Tibial artery (tissue), 4 donors: ENCODE measurements around the gene NEGR1.

ENCODE experiments used
- DNase-seq, 2 donors: peaks; one replicate each; pipeline ENCODE4 v3.0.0-alpha.2; 2019
- H3K27ac ChIP-seq, 2 donors: fragments of 200-600 bp; sonication (generic) in 1 of 2; 1 replicate in 1 of 2; 2 replicates in 1 of 2; pipeline ENCODE4 v1.5.1; 2018 to 2019; ENCODE audit warnings: mild to moderate bottlenecking in 1 of 2
- H3K27me3 ChIP-seq, 2 donors: fragments of 200-600 bp; sonication (generic) in 1 of 2; one replicate each; pipeline versions ENCODE4 v1.5.1 to v1.6.0; 2016 to 2019
- H3K36me3 ChIP-seq, 3 donors: fragments of 200-600 bp; sonication (generic) in 2 of 3; one replicate each; pipeline ENCODE4 v1.5.1; 2016 to 2019; ENCODE audit warnings: mild to moderate bottlenecking in 2 of 3
- H3K4me1 ChIP-seq, 4 donors: fragments of 200-600 bp; sonication (generic) in 2 of 4; 1 replicate in 3 of 4; 2 replicates in 1 of 4; pipeline ENCODE4 v1.5.1; 2016 to 2019
- H3K4me3 ChIP-seq, 2 donors: fragments of 200-600 bp; sonication (generic) in 1 of 2; 1 replicate in 1 of 2; 2 replicates in 1 of 2; pipeline ENCODE4 v1.5.1; 2018 to 2019; ENCODE audit warnings: mild to moderate bottlenecking in 2 of 2
- H3K9me3 ChIP-seq, 3 donors: fragments of 200-600 bp; sonication (generic) in 1 of 3; one replicate each; pipeline ENCODE4 v1.5.1; 2016 to 2019
- intact Hi-C: fragments of 100-400 bp; cut with DNase I; formaldehyde crosslinking; loops from one replicate; pipeline ENCODE4 v1.15.0; 2023; ENCODE audit warnings: low total_unique reads
- TF ChIP-seq, protein P1 (sequence below), 2 experiments: fragments of 200-600 bp in 1 of 2; fragments of 450-650 bp in 1 of 2; IDR thresholded peaks; one replicate each; pipeline ENCODE4 v1.5.1; 2017 to 2019; ENCODE audit warnings: antibody characterized with exemption in 2 of 2, mild to moderate bottlenecking in 1 of 2, moderate library complexity in 1 of 2

The NEGR1 gene

GRCh38 chr1:71655604-71656003 is 626.7 kb downstream of the NEGR1 start:
- DNase-seq: no peak
- Histone ChIP-seq H3K27ac (no peak overlapping the region), H3K9me3 (no peaks in the 10 kb centered on the region), H3K27me3 (no peaks in the 10 kb centered on the region), H3K4me3 (no peak overlapping the region), H3K36me3 (no peaks in the 10 kb centered on the region), H3K4me1 (peaks cover 0 to 12% (median 0%) of the 10 kb centered on the region in 4 donors)
- TF ChIP-seq, protein P1, sequence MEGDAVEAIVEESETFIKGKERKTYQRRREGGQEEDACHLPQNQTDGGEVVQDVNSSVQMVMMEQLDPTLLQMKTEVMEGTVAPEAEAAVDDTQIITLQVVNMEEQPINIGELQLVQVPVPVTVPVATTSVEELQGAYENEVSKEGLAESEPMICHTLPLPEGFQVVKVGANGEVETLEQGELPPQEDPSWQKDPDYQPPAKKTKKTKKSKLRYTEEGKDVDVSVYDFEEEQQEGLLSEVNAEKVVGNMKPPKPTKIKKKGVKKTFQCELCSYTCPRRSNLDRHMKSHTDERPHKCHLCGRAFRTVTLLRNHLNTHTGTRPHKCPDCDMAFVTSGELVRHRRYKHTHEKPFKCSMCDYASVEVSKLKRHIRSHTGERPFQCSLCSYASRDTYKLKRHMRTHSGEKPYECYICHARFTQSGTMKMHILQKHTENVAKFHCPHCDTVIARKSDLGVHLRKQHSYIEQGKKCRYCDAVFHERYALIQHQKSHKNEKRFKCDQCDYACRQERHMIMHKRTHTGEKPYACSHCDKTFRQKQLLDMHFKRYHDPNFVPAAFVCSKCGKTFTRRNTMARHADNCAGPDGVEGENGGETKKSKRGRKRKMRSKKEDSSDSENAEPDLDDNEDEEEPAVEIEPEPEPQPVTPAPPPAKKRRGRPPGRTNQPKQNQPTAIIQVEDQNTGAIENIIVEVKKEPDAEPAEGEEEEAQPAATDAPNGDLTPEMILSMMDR (IDR thresholded peaks at IDR 0.05): no peak
- intact Hi-C loops: no loop called here

GRCh38 chr1:71653952-71654351 is 628.4 kb downstream of the NEGR1 start:
- H3K4me1 ChIP-seq: peaks cover 0 to 9% (median 0%) of the 10 kb centered on the region in 4 donors

GRCh38 chr1:71651214-71651613 is 631.1 kb downstream of the NEGR1 start:
- H3K36me3 ChIP-seq: no peaks in the 10 kb centered on the region
- TF ChIP-seq, protein P1 (IDR thresholded peaks at IDR 0.05): no peak
- H3K4me3 ChIP-seq: no peak overlapping the region
- intact Hi-C loops: no loop called here
- no peaks in the 10 kb centered on the region for H3K4me1 ChIP-seq
- no peak overlapping the region for H3K27ac ChIP-seq
- no peaks in the 10 kb centered on the region for H3K27me3 ChIP-seq
- H3K9me3 ChIP-seq: no peaks in the 10 kb centered on the region
- DNase-seq: no peak

More at GRCh38 chr1:71653952-71654351, 628.4 kb downstream of the NEGR1 start:
- TF ChIP-seq, protein P1 (IDR thresholded peaks at IDR 0.05): no peak
- H3K27me3 ChIP-seq: no peaks in the 10 kb centered on the region
- H3K9me3 ChIP-seq: no peaks in the 10 kb centered on the region
- H3K27ac ChIP-seq: no peak overlapping the region
- no peak overlapping the region for H3K4me3 ChIP-seq
- no peak for DNase-seq
- H3K36me3 ChIP-seq: no peaks in the 10 kb centered on the region
- intact Hi-C loops: no loop called here

- Histone ChIP-seq H3K36me3 (no peaks in the 10 kb centered on the region), H3K4me1 (no peaks in the 10 kb centered on the region), H3K9me3 (no peaks in the 10 kb centered on the region), H3K4me3 (no peak overlapping the region), H3K27me3 (no peaks in the 10 kb centered on the region), H3K27ac (no peak overlapping the region)
- intact Hi-C loops: no loop called here
- TF ChIP-seq, protein P1 (IDR thresholded peaks at IDR 0.05): no peak
- DNase-seq: no peak
Observed at GRCh38 chr1:71650119-71650518, 632.2 kb downstream of the NEGR1 start.

- no peaks in the 10 kb centered on the region for H3K9me3 ChIP-seq
- intact Hi-C loops: no loop called here
- H3K4me1 ChIP-seq: no peaks in the 10 kb centered on the region
- DNase-seq: no peak
- H3K27me3 ChIP-seq: no peaks in the 10 kb centered on the region
- TF ChIP-seq, protein P1 (IDR thresholded peaks at IDR 0.05): no peak
- H3K36me3 ChIP-seq: no peaks in the 10 kb centered on the region
- no peak overlapping the region for H3K27ac ChIP-seq
- H3K4me3 ChIP-seq: no peak overlapping the region
Observed at GRCh38 chr1:71649608-71650007, 632.7 kb downstream of the NEGR1 start.
